HepG2 (cell line): ENCODE results near the gene SREK1.

ENCODE experiments used
- AHR ChIP-seq: IDR thresholded peaks from 2 replicates; pipeline ENCODE4 v1.6.1; 2018; ENCODE audit warnings: missing genetic modification reagents, missing compliant biosample characterization
- CTCF ChIP-seq: sonication (generic); formaldehyde crosslinking; IDR thresholded peaks from 2 replicates; pipeline ENCODE4 v1.5.0; 2020; ENCODE audit warnings: mild to moderate bottlenecking, missing genetic modification reagents, moderate library complexity
- ETV5 ChIP-seq: IDR thresholded peaks from 2 replicates; pipeline ENCODE4 v1.6.1; 2018; ENCODE audit warnings: missing biosample characterization, missing genetic modification reagents, inconsistent platforms, borderline replicate concordance
- FOXP1 ChIP-seq, 2 experiments: fragments of 450-650 bp in 1 of 2; IDR thresholded peaks; 2 replicates each; pipeline ENCODE4 v1.6.1; 2017 to 2018; ENCODE audit warnings: antibody characterized with exemption in 1 of 2
- NR2C2 ChIP-seq: sonication (generic); formaldehyde crosslinking; IDR thresholded peaks from 2 replicates; pipeline ENCODE4 v1.4.0; 2020; ENCODE audit warnings: missing genetic modification reagents, mild to moderate bottlenecking, moderate library complexity, borderline replicate concordance
- TCF7L2 ChIP-seq: IDR thresholded peaks from 2 replicates; pipeline ENCODE4 v1.6.1; 2011; ENCODE audit warnings: mild to moderate bottlenecking, low read depth, low read length, moderate library complexity
- ZFAT ChIP-seq: sonication (generic); formaldehyde crosslinking; conservative IDR thresholded peaks from 2 replicates; pipeline ENCODE4 v1.8.1; 2023; ENCODE audit warnings: missing genetic modification reagents, inconsistent platforms
- ZNF280B ChIP-seq: sonication (generic); formaldehyde crosslinking; IDR thresholded peaks from 2 replicates; pipeline ENCODE4 v1.5.0; 2020; ENCODE audit warnings: missing genetic modification reagents, mild to moderate bottlenecking, borderline replicate concordance
- ZNF407 ChIP-seq: sonication (generic); formaldehyde crosslinking; IDR thresholded peaks from one replicate; pipeline ENCODE4 v1.5.1; 2020; ENCODE audit warnings: mild to moderate bottlenecking, missing genetic modification reagents; ENCODE audit errors: not compliant biosample characterization
- ZNF430 ChIP-seq: sonication (generic); formaldehyde crosslinking; IDR thresholded peaks from 2 replicates; pipeline ENCODE4 v1.9.0; 2021; ENCODE audit warnings: mild to moderate bottlenecking, missing genetic modification reagents
- ZNF710 ChIP-seq: sonication (generic); formaldehyde crosslinking; IDR thresholded peaks from 2 replicates; pipeline ENCODE4 v1.5.0; 2020; ENCODE audit warnings: mild to moderate bottlenecking, missing genetic modification reagents, borderline replicate concordance
- ZNF713 ChIP-seq: sonication (generic); formaldehyde crosslinking; IDR thresholded peaks from 2 replicates; pipeline ENCODE4 v1.4.0; 2020; ENCODE audit warnings: mild to moderate bottlenecking, missing genetic modification reagents
- TF ChIP-seq, protein P1 (sequence below): sonication (generic); formaldehyde crosslinking; IDR thresholded peaks from 2 replicates; pipeline ENCODE4 v1.8.1; 2023; ENCODE audit warnings: missing genetic modification reagents, inconsistent platforms, borderline replicate concordance

DNA sequence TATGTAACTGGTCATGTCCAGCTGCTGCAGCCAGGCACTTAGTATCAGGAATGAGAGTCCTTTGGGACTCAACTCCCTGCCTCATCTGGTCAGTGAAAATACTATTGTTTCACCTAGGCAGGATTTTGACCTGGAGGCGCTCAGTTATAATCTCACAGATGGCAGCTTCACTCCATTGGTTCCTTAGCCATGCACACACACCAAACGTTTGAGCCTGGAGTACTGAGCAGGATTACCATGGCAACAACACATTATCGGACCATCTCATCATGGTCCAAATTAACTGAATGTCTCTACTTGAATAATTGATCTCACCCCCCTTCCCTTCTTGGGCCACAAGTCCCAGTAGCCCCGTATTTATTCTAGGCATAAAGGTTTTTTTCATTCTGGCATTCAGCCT is 15.0 kb upstream of the SREK1 start:
- TF ChIP-seq ZNF713 = no peak
- TF ChIP-seq ZNF407 (CRISPR knock-in tag) = no peak
- no peak for TF ChIP-seq ZNF280B (CRISPR knock-in tag)
- no peak for TF ChIP-seq ETV5 (CRISPR knock-in tag)
- TF ChIP-seq AHR (CRISPR knock-in tag) = no peak
- TF ChIP-seq, protein P1, sequence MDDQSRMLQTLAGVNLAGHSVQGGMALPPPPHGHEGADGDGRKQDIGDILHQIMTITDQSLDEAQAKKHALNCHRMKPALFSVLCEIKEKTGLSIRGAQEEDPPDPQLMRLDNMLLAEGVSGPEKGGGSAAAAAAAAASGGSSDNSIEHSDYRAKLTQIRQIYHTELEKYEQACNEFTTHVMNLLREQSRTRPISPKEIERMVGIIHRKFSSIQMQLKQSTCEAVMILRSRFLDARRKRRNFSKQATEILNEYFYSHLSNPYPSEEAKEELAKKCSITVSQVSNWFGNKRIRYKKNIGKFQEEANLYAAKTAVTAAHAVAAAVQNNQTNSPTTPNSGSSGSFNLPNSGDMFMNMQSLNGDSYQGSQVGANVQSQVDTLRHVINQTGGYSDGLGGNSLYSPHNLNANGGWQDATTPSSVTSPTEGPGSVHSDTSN = no peak
- TF ChIP-seq ZNF710 (CRISPR knock-in tag) = no peak
- no peak for TF ChIP-seq CTCF (CRISPR knock-in tag)
- TF ChIP-seq TCF7L2 = no peak
- no peak for TF ChIP-seq NR2C2
- no peak for TF ChIP-seq FOXP1 (IDR thresholded peaks at IDR 0.05)
- TF ChIP-seq FOXP1 (CRISPR knock-in tag; IDR thresholded peaks at IDR 0.05) = no peak
- no peak for TF ChIP-seq ZFAT (CRISPR knock-in tag)
- no peak for TF ChIP-seq ZNF430 (CRISPR knock-in tag)
